Endometrial microvascular endothelial cells (primary cell): ENCODE results near the gene GART. TPM values are rescaled to one million over a fixed set of nuclear protein-coding genes. Genes with fewer than 3 reads are reported as not detected.
"Not testable (repeated sequence)": the region's sequence is repeated elsewhere in the genome, so short reads cannot be mapped to it uniquely, and the experiment has no call there.

Source experiments
- in situ Hi-C: cut with HindIII; loops from 2 replicates; pipeline ENCODE4 v1.10.0; 2017; ENCODE audit warnings: low sequenced_read_pairs, low pct_unique_long_range_greater_than_20kb; ENCODE audit errors: inconsistent ontology term
- total RNA-seq: library from RNA; depleted of rRNA; stranded (reverse); fragments of >200 nt; gene quantifications from one replicate; pipeline ENCODE4 v1.2.3, GENCODE V29; 2015; ENCODE audit errors: inconsistent ontology term

The GART gene
- total RNA-seq, 1 donor from 2014 or later: 131 TPM

DNA sequence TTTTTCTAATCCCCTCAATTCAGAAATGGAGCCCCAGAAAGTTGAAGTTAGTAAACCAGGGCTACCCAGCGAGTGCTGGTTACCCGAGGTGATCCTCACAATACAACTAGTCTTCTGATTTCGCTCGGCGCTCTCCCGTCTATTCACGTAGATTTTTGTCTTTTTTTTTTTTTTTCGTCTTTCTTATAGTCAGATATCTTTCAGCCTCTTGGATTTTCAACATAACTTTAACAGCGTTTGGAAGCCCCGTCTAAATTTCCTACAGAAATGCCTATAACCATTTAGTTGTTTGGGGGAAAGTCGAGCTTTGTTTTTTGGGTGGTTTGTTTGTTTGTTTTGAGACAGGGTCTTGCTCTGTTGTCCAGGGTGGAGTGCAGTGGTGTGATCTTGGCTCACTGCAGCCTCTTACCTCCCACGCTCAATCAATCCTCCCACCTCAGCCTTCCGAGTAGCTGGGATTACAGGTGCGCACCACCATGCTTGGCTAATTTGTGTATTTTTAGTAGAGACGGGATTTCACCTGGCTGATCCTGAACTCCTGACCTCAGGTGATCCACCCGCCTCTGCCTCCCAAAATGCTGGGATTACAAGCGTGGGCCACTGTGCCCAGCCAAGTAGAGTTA lies 61.3 kb downstream of the GART start:
- in situ Hi-C loops: no loop called here

DNA sequence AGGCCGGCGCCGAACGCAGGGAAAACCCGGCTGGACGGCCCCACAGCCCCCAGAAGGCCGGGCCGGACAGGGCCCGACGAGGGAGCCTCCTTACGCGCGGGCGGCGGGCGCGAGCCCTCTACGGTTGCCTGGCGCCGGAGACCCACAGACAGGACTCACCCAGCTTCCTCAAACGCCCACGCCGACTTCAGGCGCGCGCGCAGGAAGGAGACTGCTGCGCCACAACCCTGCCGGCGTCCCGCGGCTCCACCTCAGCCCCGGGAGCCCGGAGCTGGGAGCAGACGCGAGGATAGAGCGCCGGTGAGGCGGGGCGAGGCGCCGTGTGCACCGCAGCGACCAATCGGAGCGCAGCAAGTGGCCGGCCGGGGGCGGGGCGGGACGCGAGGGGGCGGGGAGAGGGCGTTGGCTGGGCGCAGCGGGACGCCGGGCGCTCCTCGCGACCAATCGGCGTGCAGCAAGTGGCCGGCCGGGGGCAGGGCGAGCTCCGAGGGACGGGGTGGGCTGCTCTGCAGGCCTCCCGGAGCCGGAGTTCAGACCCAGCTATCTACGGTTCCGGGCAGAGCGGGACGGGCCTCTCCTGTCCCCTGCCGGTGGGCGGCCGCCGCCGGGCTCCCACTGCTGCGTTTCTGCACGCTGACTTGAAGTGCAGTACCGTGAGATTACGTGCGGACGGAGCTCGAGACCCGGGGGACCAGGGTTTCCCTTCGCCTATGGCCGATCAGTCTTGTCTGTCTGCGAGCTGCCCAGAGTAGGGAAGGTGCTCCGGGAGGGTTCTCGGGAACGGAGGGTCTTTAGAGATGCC lies 62.0 kb downstream of the GART start, which contains the start of gene TMEM50B:
TSS of gene TMEM50B (minus strand) at position 296 of the 802 bp plus-strand sequence. CDS start 11,089 bp downstream, outside the sequence.
- in situ Hi-C loops: no loop called here

DNA sequence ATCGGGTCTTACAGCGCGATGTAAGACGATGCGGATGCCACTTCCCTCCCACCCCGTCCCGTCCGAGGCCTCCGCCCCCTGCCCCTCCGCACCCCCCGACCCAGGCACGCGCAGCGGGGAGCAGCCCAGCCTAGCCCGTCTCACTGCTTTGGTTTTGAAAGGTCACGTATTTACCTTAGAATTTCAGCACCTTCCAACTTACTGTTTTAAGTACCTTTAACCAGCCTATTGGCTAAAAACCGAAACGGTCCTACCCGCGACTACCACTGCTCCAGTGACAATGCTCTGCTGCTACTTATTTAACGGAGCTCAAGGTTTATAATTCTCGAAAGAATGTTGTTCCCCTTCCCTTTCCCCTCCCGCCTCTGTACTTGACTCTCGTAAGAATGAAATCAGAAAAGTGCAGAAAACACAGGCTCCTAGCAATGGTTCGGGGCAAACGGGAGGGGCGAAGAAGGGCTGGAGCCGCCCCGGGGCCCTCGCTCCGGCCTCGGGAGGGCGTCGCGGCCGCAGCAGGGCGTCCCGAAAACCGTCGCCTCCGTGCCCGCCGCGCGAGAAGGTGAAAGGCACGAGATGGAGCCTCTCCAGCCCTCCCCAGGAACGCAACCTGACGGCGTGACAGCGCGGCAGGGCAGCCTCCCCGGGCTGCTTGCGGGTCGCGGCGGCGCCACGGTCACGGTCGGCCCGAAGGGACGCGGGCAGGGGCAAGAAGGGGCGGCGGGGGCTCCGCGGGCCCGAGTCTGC lies 62.8 kb downstream of the GART start:
- in situ Hi-C loops: no loop called here

DNA sequence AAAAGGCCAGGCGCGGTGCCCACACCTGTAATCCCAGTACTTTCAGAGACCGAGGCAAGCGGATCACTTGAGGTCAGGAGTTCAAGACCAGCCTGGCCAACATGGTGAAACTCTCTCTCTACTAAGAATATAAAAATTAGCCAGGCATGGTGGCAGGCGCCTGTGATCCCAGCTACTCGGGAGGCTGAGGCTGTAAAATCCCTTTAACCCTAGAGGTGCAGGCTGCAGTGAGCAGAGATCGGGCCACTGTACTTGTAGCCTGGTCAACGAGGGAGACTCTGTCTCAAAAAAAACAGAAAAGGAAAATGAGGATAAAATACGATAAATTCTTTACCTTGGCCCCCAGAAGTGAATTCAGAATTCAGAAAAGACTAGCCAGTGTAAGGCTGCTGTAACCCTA lies 63.7 kb downstream of the GART start:
- in situ Hi-C loops: no loop called here

DNA sequence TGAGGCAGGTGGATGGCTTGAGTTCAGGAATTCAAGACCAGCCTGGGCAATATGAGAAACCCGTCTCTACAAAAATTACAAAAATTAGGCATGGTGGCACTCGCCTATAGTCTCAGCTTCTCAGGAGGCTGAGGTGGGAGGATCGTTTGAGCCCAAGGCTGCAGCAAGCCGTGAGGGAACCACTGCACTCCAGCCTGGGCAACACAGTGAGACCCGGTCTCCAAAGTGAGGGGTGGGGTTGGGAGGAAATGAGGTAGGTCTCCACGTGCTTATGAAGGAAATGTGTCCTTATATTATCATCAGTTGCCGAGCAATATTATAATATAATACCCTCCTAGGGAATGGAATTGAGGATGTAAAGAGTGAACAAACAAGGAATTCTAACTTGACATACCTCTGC lies 64.9 kb downstream of the GART start:
- in situ Hi-C loops: no loop called here

DNA sequence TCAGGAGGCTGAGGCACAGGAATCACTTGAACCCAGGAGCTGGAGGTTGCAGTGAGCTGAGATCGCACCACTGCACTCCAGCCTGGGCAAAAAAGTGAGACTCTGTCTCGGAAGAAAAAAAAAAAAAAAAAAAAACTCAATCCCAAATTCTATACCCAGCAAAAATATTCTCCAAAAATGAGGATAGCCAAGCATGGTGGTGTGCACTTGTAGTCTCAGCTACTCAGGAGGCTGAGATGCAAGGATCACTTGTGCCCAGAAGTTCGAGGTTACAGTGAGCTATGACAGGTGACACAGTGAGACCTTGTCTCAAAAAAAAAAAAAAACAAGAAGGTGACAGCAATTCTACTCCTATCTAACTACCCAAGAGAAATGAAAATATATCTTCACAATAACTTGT lies 68.6 kb downstream of the GART start:
- in situ Hi-C loops: no loop called here

DNA sequence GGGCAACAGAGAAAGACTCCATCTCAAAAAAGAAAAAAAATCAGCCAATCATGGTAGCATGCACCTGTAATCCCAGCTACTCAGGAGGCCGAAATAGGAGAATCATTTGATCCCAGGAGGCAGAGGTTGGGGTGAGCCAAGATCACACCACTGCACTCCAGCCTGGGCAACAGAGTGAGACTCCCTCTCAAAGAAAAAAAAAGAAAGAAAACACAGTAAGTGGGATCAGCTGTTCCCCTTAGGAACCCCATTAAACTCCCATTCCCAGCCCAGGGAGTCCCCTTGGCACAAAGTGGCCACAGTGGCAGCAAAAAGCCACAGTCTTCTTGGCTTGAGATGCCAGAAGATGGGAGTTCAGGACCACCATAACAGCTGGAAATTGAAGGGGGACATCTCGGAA lies 71.2 kb downstream of the GART start:
- in situ Hi-C loops: no loop called here

DNA sequence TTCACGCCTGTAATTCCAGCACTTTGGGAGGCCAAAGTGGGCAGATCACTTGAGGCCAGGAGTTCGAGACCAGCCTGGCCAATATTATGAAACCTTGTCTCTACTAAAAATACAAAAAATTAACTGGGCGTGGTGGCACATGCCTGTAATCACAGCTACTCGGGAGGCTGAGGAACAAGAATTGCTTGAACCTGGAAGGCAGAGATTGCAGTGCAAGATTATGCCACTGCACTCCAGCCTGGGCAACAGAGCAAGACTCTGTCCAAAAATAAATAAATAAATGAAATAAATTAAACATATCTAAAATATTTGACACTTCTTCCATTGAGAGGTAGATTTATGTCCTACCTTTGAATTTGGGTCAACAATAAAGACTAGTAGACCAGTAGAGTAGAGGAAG lies 72.7 kb downstream of the GART start:
- in situ Hi-C loops: not testable (repeated sequence)

DNA sequence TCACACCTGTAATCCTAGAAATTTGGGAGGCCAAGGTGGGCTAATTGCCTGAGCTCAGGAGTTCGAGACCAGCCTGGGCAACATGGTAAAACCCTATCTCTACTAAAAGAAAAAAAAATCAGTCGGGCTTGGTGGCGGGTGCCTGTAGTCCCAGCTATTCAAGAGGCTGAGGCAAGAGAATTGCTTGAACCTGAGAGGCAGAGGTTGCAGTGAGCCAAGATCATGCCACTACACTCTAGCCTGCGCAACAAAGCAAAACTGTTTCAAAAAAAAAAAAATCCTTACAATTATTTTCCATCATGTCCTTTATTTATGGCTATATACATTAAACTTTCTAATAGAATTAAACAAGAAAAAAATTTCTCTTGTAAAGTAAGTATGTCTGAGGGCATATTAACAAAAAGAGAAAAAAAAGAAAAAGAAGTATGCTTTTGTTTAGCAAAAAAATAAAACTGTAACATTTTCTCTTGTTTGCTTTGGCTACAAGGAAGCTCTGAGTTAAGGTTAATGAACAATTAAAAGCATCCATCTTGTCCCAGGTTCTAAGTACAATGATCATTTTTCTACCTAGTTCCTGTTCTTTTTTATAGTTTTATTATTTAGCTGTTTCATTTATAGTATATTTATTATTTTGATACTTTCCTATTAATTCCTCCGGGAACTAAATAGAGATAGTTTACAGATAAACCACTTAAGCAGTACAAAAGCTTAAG lies 80.2 kb downstream of the GART start:
- in situ Hi-C loops: no loop called here

DNA sequence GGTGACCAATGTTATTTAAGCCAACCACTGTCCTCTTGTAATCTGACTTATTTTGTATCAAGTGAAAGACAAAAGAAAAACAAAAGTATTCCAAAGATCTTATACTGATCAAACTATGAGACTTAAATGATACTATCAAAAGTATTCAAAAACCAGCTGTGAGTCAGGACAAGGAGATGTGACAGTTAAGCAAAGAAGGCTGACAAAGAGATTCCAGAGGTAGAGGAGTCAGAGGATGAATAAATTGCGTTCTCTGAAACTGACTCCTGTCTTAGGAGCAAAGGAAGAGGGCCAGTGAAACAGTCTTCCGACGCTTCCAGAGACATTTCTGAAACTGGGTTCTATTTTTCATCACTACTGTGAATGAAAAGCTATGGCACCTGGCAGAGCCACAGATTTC lies 83.1 kb downstream of the GART start:
- in situ Hi-C loops: no loop called here

DNA sequence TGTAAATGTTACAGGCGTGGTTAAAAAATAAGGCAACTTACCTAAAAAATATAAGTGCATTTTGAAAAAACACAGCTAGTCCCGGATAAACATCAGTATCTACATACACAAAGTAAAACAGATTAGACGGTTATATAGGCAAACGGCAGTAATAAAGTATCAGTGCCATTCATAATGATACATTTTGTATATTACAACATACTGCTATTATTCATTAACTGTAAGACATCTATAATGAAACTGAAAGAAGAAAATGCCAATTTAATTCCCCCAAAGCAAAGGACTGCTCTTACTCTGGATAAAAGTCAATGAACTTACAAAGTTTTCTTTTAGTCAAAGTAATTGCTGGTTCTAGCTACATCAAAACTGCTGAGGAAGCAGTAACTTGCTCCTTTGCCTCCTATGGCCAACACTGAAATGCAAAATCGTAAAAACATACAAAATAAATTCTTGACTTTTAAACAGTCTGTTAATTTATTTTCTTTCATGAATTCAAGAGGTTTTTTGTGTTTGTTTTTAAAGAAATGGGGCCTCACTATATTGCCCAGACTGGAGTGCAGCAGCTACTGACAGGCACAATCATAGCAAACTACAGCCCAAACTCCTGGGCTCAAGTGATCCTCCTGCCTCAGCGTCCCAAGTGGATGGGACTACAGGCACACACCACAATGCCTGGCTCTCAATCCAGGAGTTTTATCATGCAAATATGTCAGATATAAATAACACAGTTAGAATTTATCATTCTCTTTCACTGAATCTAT lies 86.1 kb downstream of the GART start:
- in situ Hi-C loops: no loop called here

Other genes with a start within 250 kb of the GART start
- 22.2 TPM for gene IFNAR1, start 217.1 kb downstream of the GART start, total RNA-seq
- gene IFNGR2, start 138.7 kb downstream of the GART start, total RNA-seq: 54.6 TPM
- gene TMEM50B, start 62.1 kb downstream of the GART start, total RNA-seq: 32.2 TPM
- gene DNAJC28, start 50.4 kb downstream of the GART start, total RNA-seq: 1.3 TPM
- 130 TPM for gene SON, start 921 bp upstream of the GART start, total RNA-seq
- 49.7 TPM for gene DONSON, start 46.6 kb upstream of the GART start, total RNA-seq
- gene CRYZL1, start 99.6 kb upstream of the GART start, total RNA-seq: 25.8 TPM
- 54.2 TPM for gene ITSN1, start 100.4 kb upstream of the GART start, total RNA-seq